ENCODE measurements around the gene CLHC1.
"Not testable (repeated sequence)": the region's sequence is repeated elsewhere in the genome, so short reads cannot be mapped to it uniquely, and the experiment has no call there.

Gene CLHC1

DNA sequence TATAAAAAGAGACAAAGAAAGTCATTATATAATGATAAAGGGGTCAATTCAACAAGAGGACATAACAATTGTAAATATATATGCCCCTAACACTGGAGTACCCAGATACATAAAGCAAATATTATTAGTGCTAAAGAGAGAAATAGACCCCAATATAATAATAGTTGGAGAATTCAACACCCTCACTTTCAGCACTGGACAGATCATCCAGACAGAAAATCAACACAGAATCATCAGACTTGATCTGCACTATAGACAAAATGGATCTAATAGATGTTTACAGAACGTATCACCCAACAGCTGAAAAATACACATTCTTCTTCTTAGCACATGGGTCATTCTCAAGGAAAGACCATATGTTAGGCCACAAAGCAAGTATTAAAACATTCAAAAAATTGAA, 31.7 kb downstream of the CLHC1 start:
- Histone ChIP-seq H3K9ac (ENCODE audit: low read depth, low read length, poor library complexity, severe bottlenecking) (no peak overlapping the region), H3K4me1 (ENCODE audit: insufficient read depth, low read length, poor library complexity, severe bottlenecking) (no peaks in the 10 kb centered on the region), H4K20me1 (ENCODE audit: insufficient read depth, low read length, poor library complexity, severe bottlenecking) (no peaks in the 10 kb centered on the region), H3K9me3 (ENCODE audit: insufficient read depth, low read depth, low read length) (no peaks in the 10 kb centered on the region; the same call in 1 of the 2 replicates), H3K36me3 (ENCODE audit: insufficient read depth, low read length) (no peaks in the 10 kb centered on the region), H3K4me2 (ENCODE audit: low read depth, low read length, poor library complexity, severe bottlenecking) (no peak overlapping the region), H3K79me2 (ENCODE audit: insufficient read depth, low read length) (no peaks in the 10 kb centered on the region), H3K4me3 (ENCODE audit: low read length, poor library complexity, severe bottlenecking) (no peak overlapping the region), H2AFZ (ENCODE audit: low read length) (no peak overlapping the region), H3K27me3 (ENCODE audit: insufficient read depth, low read length, poor library complexity, severe bottlenecking) (no peaks in the 10 kb centered on the region), H3F3A (ENCODE audit: low read depth) (no peaks in the 10 kb centered on the region), H3K9me2 (replicated peaks; ENCODE audit: low read depth, low read length) (no peaks in the 10 kb centered on the region)
- TF ChIP-seq, protein P1, sequence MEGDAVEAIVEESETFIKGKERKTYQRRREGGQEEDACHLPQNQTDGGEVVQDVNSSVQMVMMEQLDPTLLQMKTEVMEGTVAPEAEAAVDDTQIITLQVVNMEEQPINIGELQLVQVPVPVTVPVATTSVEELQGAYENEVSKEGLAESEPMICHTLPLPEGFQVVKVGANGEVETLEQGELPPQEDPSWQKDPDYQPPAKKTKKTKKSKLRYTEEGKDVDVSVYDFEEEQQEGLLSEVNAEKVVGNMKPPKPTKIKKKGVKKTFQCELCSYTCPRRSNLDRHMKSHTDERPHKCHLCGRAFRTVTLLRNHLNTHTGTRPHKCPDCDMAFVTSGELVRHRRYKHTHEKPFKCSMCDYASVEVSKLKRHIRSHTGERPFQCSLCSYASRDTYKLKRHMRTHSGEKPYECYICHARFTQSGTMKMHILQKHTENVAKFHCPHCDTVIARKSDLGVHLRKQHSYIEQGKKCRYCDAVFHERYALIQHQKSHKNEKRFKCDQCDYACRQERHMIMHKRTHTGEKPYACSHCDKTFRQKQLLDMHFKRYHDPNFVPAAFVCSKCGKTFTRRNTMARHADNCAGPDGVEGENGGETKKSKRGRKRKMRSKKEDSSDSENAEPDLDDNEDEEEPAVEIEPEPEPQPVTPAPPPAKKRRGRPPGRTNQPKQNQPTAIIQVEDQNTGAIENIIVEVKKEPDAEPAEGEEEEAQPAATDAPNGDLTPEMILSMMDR (conservative IDR thresholded peaks at IDR 0.05; ENCODE audit: low read length): no peak
- no peak for TF ChIP-seq EZH2phosphoT487 (IDR thresholded peaks at IDR 0.05; ENCODE audit: borderline replicate concordance)

DNA sequence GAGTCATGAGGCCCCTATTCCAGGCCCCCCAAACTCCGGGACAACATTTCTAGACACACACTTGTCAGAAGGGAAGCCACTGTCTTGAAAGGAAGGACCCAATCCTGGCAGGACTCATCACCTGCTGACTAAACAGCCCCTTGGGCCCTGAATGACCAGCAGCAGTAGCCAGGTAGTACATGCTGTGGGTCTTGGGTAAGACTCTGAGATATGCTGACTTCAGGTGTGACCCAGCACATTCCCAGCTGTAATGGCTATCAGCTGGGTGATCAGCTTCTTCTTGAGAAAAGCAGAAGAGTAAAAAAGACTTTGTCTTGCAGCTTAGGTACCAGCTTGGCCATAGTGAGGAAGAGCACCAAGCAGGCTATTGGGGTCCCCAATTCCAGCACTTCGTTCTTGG, 35.6 kb downstream of the CLHC1 start:
- Histone ChIP-seq H3K4me3 (ENCODE audit: low read length, poor library complexity, severe bottlenecking) (no peak overlapping the region), H3K9ac (ENCODE audit: low read depth, low read length, poor library complexity, severe bottlenecking) (no peak overlapping the region), H3K79me2 (ENCODE audit: insufficient read depth, low read length) (no peaks in the 10 kb centered on the region), H3K4me2 (ENCODE audit: low read depth, low read length, poor library complexity, severe bottlenecking) (no peak overlapping the region), H2AFZ (ENCODE audit: low read length) (no peak overlapping the region), H3K9me2 (replicated peaks; ENCODE audit: low read depth, low read length) (no peaks in the 10 kb centered on the region), H3K27me3 (ENCODE audit: insufficient read depth, low read length, poor library complexity, severe bottlenecking) (no peaks in the 10 kb centered on the region), H3K36me3 (ENCODE audit: insufficient read depth, low read length) (no peaks in the 10 kb centered on the region; the same call in 1 of the 2 replicates), H3K4me1 (ENCODE audit: insufficient read depth, low read length, poor library complexity, severe bottlenecking) (no peaks in the 10 kb centered on the region), H3K9me3 (ENCODE audit: insufficient read depth, low read depth, low read length) (no peaks in the 10 kb centered on the region; the same call in 1 of the 2 replicates), H4K20me1 (ENCODE audit: insufficient read depth, low read length, poor library complexity, severe bottlenecking) (no peaks in the 10 kb centered on the region), H3F3A (ENCODE audit: low read depth) (no peaks in the 10 kb centered on the region)
- TF ChIP-seq EZH2phosphoT487 (IDR thresholded peaks at IDR 0.05; ENCODE audit: borderline replicate concordance): no peak
- TF ChIP-seq, protein P1 (conservative IDR thresholded peaks at IDR 0.05; ENCODE audit: low read length): no peak

DNA sequence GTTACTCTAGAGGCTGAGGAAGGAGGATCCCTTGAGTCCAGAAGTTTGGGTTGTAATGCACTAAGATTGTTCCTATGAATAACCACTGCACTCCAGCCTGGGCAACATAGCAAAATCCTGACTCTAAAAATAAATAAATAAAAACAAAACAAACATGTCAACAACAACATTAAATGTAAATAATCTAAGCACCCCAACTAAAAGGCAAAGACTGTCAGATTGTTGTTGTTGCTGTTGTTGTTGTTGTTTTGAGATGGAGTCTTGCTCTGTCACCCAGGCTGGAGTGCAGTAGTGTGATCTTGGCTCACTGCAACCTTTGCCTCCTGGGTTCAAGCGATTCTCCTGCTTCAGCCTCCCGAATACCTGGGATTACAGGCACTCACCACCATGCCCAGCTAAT, 40.2 kb downstream of the CLHC1 start:
- not testable (repeated sequence) for H3K79me2 ChIP-seq (ENCODE audit: insufficient read depth, low read length); H3K4me2 ChIP-seq (ENCODE audit: low read depth, low read length, poor library complexity, severe bottlenecking); H3K9me3 ChIP-seq (ENCODE audit: insufficient read depth, low read depth, low read length); H3K4me1 ChIP-seq (ENCODE audit: insufficient read depth, low read length, poor library complexity, severe bottlenecking); H3F3A ChIP-seq (ENCODE audit: low read depth); H3K9ac ChIP-seq (ENCODE audit: low read depth, low read length, poor library complexity, severe bottlenecking); H2AFZ ChIP-seq (ENCODE audit: low read length); H3K4me3 ChIP-seq (ENCODE audit: low read length, poor library complexity, severe bottlenecking); H4K20me1 ChIP-seq (ENCODE audit: insufficient read depth, low read length, poor library complexity, severe bottlenecking); H3K9me2 ChIP-seq (replicated peaks; ENCODE audit: low read depth, low read length); H3K36me3 ChIP-seq (ENCODE audit: insufficient read depth, low read length); H3K27me3 ChIP-seq (ENCODE audit: insufficient read depth, low read length, poor library complexity, severe bottlenecking)

DNA sequence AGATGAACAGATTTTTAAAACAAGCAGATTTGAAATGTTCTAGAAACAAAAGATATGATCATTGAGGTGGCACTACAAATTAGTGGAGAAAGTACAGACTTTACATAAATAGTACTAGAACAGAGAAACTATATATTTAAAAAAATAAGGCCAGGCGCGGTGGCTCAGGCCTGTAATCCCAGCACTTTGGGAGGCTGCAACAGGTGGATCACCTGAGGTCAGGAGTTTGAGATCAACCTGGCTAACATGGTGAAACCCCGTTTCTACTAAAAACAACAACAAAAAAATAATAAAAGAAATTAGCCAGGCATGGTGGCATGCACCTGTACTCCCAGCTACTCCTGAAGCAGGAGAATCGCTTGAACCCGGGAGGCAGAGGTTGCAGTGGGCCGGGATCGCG, 45.3 kb downstream of the CLHC1 start:
- H2AFZ ChIP-seq (ENCODE audit: low read length); H3K4me3 ChIP-seq (ENCODE audit: low read length, poor library complexity, severe bottlenecking); H3K4me2 ChIP-seq (ENCODE audit: low read depth, low read length, poor library complexity, severe bottlenecking); H3K9me2 ChIP-seq (replicated peaks; ENCODE audit: low read depth, low read length); H3K9ac ChIP-seq (ENCODE audit: low read depth, low read length, poor library complexity, severe bottlenecking); H3K27me3 ChIP-seq (ENCODE audit: insufficient read depth, low read length, poor library complexity, severe bottlenecking); H3K9me3 ChIP-seq (ENCODE audit: insufficient read depth, low read depth, low read length); H4K20me1 ChIP-seq (ENCODE audit: insufficient read depth, low read length, poor library complexity, severe bottlenecking); H3K4me1 ChIP-seq (ENCODE audit: insufficient read depth, low read length, poor library complexity, severe bottlenecking); H3F3A ChIP-seq (ENCODE audit: low read depth); H3K79me2 ChIP-seq (ENCODE audit: insufficient read depth, low read length); H3K36me3 ChIP-seq (ENCODE audit: insufficient read depth, low read length): not testable (repeated sequence)
